ENCODE data around the gene CTNNA1.

CTNNA1 gene

GRCh38 chr5:138850865-138851435 lies 97.7 kb downstream of the CTNNA1 start:
- in situ Hi-C loops (cut with MboI; ENCODE audit: low pct_unique_long_range_greater_than_20kb, low sequenced_read_pairs, unreplicated experiment) = no loop called here
- DNase-seq (ENCODE audit: low spot score) = no peak
- no peak for TF ChIP-seq CTCF (IDR thresholded peaks at IDR 0.05; ENCODE audit: extremely low read depth, insufficient read depth, missing control alignments)

DNA sequence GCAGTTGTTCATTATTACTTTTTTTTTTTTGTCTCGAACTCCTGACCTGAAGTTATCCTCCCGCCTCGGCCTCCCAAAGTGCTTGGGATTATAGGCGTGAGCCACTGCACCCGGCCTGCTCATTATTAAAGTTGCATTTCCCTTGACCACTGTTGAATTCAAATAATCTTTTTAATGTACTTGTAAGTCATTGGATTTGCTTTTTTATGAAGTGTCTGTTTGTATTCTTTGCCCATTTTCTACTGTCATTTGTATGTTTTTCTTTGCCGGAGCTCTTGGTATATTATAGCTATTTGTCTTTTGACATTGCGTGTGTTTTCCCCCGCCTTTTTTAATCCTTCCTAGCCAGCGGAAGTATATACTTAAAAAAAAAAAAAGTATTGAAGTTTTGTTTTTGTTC lies 99.9 kb downstream of the CTNNA1 start:
- TF ChIP-seq CTCF (IDR thresholded peaks at IDR 0.05; ENCODE audit: extremely low read depth, insufficient read depth, missing control alignments) = no peak
- DNase-seq (ENCODE audit: low spot score) = no peak
- in situ Hi-C loops (cut with MboI; ENCODE audit: low pct_unique_long_range_greater_than_20kb, low sequenced_read_pairs, unreplicated experiment) = no loop called here

DNA sequence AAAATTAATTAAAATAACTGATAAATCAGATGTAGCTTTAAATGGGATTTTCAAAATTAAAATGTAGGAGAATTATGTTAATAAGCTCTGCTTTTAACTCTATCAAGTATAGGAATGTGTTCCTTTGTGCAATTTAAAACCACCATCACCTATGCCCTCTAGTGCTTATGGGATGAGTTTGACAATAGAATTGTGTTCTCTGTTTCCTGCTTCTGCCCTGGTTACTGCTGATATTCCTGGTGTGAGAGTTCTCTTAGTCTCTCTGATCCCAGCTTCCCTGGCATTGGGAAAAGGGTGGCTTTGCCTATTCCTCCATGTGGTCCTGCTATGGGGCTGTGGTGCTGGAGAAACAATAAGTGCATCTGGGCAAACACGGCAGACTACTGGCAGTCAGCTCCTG lies 113.8 kb downstream of the CTNNA1 start:
- DNase-seq (ENCODE audit: low spot score) = no peak
- TF ChIP-seq CTCF (IDR thresholded peaks at IDR 0.05; ENCODE audit: extremely low read depth, insufficient read depth, missing control alignments) = no peak
- in situ Hi-C loops (cut with MboI; ENCODE audit: low pct_unique_long_range_greater_than_20kb, low sequenced_read_pairs, unreplicated experiment) = no loop called here

GRCh38 chr5:138869038-138869437 lies 115.8 kb downstream of the CTNNA1 start:
- no peak for DNase-seq (ENCODE audit: low spot score)
- in situ Hi-C loops (cut with MboI; ENCODE audit: low pct_unique_long_range_greater_than_20kb, low sequenced_read_pairs, unreplicated experiment) = no loop called here
- no peak for TF ChIP-seq CTCF (IDR thresholded peaks at IDR 0.05; ENCODE audit: extremely low read depth, insufficient read depth, missing control alignments)

DNA sequence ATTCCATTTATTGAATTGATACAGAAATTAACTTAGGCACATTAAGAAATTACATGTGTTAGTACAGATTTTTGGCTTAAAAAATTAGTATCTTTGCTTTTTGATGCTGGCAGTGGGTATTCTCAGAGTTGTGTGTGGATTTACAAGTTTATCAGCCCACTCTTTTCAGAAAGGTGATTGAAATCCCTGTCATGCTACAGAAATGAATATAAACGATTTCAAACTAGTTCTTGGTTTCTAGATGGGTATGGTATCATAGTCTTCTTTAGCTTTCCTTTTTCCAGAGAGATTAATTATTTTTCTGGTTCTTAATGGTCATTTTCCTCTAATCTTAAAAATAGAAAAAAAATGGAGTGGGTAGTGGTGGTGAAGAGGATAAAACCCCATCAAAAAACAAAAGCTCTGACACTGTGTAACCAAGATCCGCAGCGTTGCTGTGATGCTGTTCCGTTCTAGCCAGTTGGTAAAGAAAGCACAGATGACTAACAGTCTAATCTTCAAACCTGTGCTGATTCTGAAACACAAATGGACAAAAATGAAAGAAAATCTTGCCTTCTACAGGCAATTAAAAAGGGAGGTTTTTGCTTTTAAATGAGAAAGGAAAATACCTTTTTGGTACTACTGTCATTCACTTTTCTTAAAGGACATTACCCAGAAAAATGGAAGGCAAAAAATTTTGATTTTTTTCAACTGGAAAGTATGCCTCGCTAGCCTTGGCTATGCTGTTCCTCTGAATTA lies 116.7 kb downstream of the CTNNA1 start:
- TF ChIP-seq CTCF (IDR thresholded peaks at IDR 0.05; ENCODE audit: extremely low read depth, insufficient read depth, missing control alignments) = no peak
- DNase-seq (ENCODE audit: low spot score) = no peak
- in situ Hi-C loops (cut with MboI; ENCODE audit: low pct_unique_long_range_greater_than_20kb, low sequenced_read_pairs, unreplicated experiment) = no loop called here

DNA sequence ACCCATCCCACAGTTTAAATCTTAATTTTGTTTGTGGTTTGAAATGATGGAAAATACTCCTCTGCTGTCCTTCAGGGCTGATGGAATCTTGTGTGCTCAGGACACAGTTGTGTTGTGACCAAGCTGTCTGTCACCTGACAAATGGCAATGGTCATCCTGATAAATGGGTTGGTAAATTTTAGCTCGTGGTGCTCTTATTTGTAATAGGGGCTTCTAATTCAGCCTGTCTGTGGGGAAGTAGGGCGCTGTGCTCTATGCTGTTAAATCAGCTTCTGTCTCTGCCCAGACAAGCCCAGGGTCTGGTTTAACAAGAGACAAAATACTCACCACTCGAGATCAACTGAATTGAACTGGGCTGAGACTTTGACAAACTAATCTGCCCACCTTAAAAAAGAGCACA lies 117.4 kb downstream of the CTNNA1 start:
- TF ChIP-seq CTCF (IDR thresholded peaks at IDR 0.05; ENCODE audit: extremely low read depth, insufficient read depth, missing control alignments) = no peak
- no peak for DNase-seq (ENCODE audit: low spot score)
- in situ Hi-C loops (cut with MboI; ENCODE audit: low pct_unique_long_range_greater_than_20kb, low sequenced_read_pairs, unreplicated experiment) = no loop called here

All from GM13977 (cell line).